OCI-LY3 (cell line): ENCODE measurements around the gene VSX1.

ENCODE experiments used
- CTCF ChIP-seq: fragments of 200-600, 300-600 bp; sonication (generic); IDR thresholded peaks from 2 replicates; pipeline ENCODE4 v1.5.1; 2014; ENCODE audit warnings: antibody characterized with exemption, low read length, low read depth
- EZH2phosphoT487 ChIP-seq: fragments of 200-600 bp; shearing (Covaris generic); IDR thresholded peaks from 2 replicates; pipeline ENCODE4 v1.6.1; 2018; ENCODE audit warnings: antibody characterized with exemption, mixed run types, low read depth

GRCh38 chr20:25128649-25129048, 46.7 kb upstream of the VSX1 start:
- TF ChIP-seq CTCF (no peak), EZH2phosphoT487 (no peak)
